PFSK-1 (cell line): ENCODE measurements around the gene MED27.

Source experiments
- FOXP2 ChIP-seq: optimal IDR thresholded peaks from 2 replicates; pipeline ENCODE3; 2011; ENCODE audit warnings: borderline replicate concordance, control low read depth, inconsistent platforms; ENCODE audit not compliant: insufficient read depth; ENCODE audit errors: extremely low read length, extremely low read depth
- POLR2AphosphoS5 ChIP-seq: IDR thresholded peaks from 2 replicates; pipeline ENCODE4 v1.6.1; 2012; ENCODE audit warnings: low read depth, mild to moderate bottlenecking, control low read depth, low read length, moderate library complexity
- SIN3A ChIP-seq: IDR thresholded peaks from 2 replicates; pipeline ENCODE4 v1.6.1; 2012; ENCODE audit warnings: mild to moderate bottlenecking, low read length, moderate library complexity, borderline replicate concordance; ENCODE audit not compliant: insufficient read depth
- TAF1 ChIP-seq: IDR thresholded peaks from 2 replicates; pipeline ENCODE4 v1.6.1; 2012; ENCODE audit warnings: low read length, control low read depth, borderline replicate concordance; ENCODE audit not compliant: insufficient read depth
- TF ChIP-seq, protein P1 (sequence below), 2 experiments: IDR thresholded peaks; 2 replicates each; pipeline versions ENCODE4 v1.6.1 to v1.8.0; 2011 to 2012; ENCODE audit warnings: low read depth in 2 of 2, low read length in 2 of 2, control low read depth in 1 of 2, inconsistent platforms in 1 of 2, mild to moderate bottlenecking in 1 of 2, moderate library complexity in 1 of 2; ENCODE audit not compliant: insufficient read depth in 1 of 2

MED27 gene

DNA sequence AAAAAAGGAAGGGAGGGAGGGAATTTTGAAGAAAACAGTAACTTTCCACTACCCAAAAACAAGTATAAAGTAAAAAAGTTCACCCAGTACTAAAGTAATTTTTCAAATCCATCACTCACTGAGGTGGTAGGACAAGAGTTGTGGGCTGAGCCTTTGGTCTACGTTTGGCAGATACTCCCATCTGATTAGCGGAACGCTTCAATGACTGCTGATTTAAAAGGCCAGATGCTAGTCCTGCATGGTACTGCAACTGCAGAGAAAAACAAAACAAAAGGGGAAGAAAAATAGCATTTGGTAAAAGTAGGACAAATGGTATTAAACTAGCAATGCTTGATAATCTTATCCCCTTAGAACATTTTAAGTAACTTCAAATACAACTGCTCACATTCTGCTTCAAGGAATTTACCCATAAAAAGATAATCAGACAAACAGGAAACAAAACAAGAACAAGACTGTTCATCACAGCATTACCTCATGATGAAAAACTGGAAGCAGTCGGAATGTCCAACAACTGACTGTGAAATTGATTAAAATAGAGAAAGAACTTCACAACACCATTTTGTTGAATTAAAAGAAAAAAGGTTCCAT lies 65.4 kb downstream of the MED27 start:
- TF ChIP-seq SIN3A = no peak
- no peak for TF ChIP-seq FOXP2
- TF ChIP-seq, protein P1, sequence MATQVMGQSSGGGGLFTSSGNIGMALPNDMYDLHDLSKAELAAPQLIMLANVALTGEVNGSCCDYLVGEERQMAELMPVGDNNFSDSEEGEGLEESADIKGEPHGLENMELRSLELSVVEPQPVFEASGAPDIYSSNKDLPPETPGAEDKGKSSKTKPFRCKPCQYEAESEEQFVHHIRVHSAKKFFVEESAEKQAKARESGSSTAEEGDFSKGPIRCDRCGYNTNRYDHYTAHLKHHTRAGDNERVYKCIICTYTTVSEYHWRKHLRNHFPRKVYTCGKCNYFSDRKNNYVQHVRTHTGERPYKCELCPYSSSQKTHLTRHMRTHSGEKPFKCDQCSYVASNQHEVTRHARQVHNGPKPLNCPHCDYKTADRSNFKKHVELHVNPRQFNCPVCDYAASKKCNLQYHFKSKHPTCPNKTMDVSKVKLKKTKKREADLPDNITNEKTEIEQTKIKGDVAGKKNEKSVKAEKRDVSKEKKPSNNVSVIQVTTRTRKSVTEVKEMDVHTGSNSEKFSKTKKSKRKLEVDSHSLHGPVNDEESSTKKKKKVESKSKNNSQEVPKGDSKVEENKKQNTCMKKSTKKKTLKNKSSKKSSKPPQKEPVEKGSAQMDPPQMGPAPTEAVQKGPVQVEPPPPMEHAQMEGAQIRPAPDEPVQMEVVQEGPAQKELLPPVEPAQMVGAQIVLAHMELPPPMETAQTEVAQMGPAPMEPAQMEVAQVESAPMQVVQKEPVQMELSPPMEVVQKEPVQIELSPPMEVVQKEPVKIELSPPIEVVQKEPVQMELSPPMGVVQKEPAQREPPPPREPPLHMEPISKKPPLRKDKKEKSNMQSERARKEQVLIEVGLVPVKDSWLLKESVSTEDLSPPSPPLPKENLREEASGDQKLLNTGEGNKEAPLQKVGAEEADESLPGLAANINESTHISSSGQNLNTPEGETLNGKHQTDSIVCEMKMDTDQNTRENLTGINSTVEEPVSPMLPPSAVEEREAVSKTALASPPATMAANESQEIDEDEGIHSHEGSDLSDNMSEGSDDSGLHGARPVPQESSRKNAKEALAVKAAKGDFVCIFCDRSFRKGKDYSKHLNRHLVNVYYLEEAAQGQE (IDR thresholded peaks at IDR 0.05; ENCODE audit: insufficient read depth in 1 of 2, low read depth in 2 of 2, low read length in 2 of 2) = no peak
- no peak for TF ChIP-seq TAF1
- TF ChIP-seq POLR2AphosphoS5 = no peak

- TF ChIP-seq POLR2AphosphoS5 (no peak), FOXP2 (no peak), SIN3A (no peak), TAF1 (no peak)
- TF ChIP-seq, protein P1 (IDR thresholded peaks at IDR 0.05; ENCODE audit: insufficient read depth in 1 of 2, low read depth in 2 of 2, low read length in 2 of 2) = no peak
Observed at GRCh38 chr9:132012704-132013357, 66.8 kb downstream of the MED27 start.

GRCh38 chr9:132011896-132012295 lies 67.8 kb downstream of the MED27 start:
- TF ChIP-seq FOXP2 (no peak), SIN3A (no peak), POLR2AphosphoS5 (no peak), TAF1 (no peak)
- TF ChIP-seq, protein P1 (IDR thresholded peaks at IDR 0.05; ENCODE audit: insufficient read depth in 1 of 2, low read depth in 2 of 2, low read length in 2 of 2) = no peak

DNA sequence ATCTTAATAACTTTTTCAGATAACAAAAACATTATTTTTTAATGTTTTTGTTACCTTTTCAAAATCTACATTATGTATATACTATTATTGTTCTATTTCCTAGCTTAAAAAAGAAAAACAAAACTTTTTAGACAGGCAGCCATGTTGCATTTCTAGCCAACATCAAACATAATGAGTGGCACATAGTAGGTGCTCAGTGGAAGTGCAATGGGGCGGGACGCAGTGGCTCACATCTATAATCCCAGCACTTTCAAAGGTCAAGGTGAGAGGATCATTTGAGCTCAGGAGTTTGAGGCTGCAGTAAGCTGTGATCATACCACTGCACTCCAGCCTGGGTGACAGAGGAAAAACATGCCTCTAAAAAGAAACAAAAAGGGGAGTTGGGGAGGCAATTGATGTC lies 68.4 kb downstream of the MED27 start:
- TF ChIP-seq POLR2AphosphoS5 = no peak
- no peak for TF ChIP-seq FOXP2
- TF ChIP-seq SIN3A = no peak
- TF ChIP-seq, protein P1 (IDR thresholded peaks at IDR 0.05; ENCODE audit: insufficient read depth in 1 of 2, low read depth in 2 of 2, low read length in 2 of 2) = no peak
- no peak for TF ChIP-seq TAF1
